SK-N-MC (cell line): ENCODE data around the gene ADAM11.
"Not testable (repeated sequence)": the region's sequence is repeated elsewhere in the genome, so short reads cannot be mapped to it uniquely, and the experiment has no call there.

Source experiments
- DNase-seq: peaks from one replicate; pipeline ENCODE4 v3.0.0-alpha.2; 2011; ENCODE audit warnings: low read depth, low spot score
- H3K27ac ChIP-seq: fragments of 200-600 bp; sonication (generic); 2 replicates; pipeline ENCODE4 v1.5.1; 2016; ENCODE audit warnings: mixed run types
- H3K36me3 ChIP-seq: fragments of 200-600 bp; sonication (generic); 2 replicates; pipeline ENCODE4 v1.6.1; 2017; ENCODE audit warnings: antibody characterized with exemption, low read length, mixed read lengths; ENCODE audit not compliant: insufficient read depth
- H3K4me3 ChIP-seq: fragments of 200-600 bp; sonication (generic); 2 replicates; pipeline ENCODE4 v1.5.1; 2016
- H3K9ac ChIP-seq: fragments of 200-600 bp; sonication (generic); 2 replicates; pipeline ENCODE4 v1.8.0; 2017; ENCODE audit warnings: mixed run types, mixed read lengths; ENCODE audit not compliant: insufficient read length
- H3K9me3 ChIP-seq: fragments of 200-600 bp; sonication (generic); 2 replicates; pipeline ENCODE4 v1.6.1; 2017; ENCODE audit warnings: low read depth, mild to moderate bottlenecking, antibody characterized with exemption, low read length, moderate library complexity, mixed read lengths
- EZH2 ChIP-seq: fragments of 200-600 bp; sonication (generic); IDR thresholded peaks from one replicate; pipeline ENCODE4 v1.6.1; 2017; ENCODE audit warnings: antibody characterized with exemption
- FOXP2 ChIP-seq: optimal IDR thresholded peaks from 2 replicates; pipeline ENCODE3; 2011; ENCODE audit warnings: mild to moderate bottlenecking, moderate library complexity; ENCODE audit not compliant: insufficient read depth; ENCODE audit errors: extremely low read length, control extremely low read depth
- POLR2AphosphoS5 ChIP-seq: IDR thresholded peaks from 2 replicates; pipeline ENCODE4 v1.6.1; 2012; ENCODE audit warnings: mild to moderate bottlenecking, low read depth, low read length, borderline replicate concordance

Gene ADAM11

GRCh38 chr17:44741316-44741715 lies 17.5 kb upstream of the ADAM11 start:
- H3K9me3 ChIP-seq = no peaks in the 10 kb centered on the region
- no peak overlapping the region for H3K27ac ChIP-seq
- no peak for TF ChIP-seq EZH2
- no peak for TF ChIP-seq POLR2AphosphoS5
- TF ChIP-seq FOXP2 = no peak
- DNase-seq = no peak
- no peak overlapping the region for H3K9ac ChIP-seq
- H3K36me3 ChIP-seq = no peaks in the 10 kb centered on the region
- H3K4me3 ChIP-seq = no peak overlapping the region

GRCh38 chr17:44745301-44745700 lies 13.5 kb upstream of the ADAM11 start:
- Histone ChIP-seq H3K4me3 (no peak overlapping the region), H3K27ac (no peak overlapping the region), H3K9me3 (no peaks in the 10 kb centered on the region), H3K36me3 (peaks cover 15% of the 10 kb centered on the region; the same call in 1 of the 2 replicates), H3K9ac (no peak overlapping the region)
- DNase-seq = no peak
- no peak for TF ChIP-seq EZH2
- no peak for TF ChIP-seq POLR2AphosphoS5
- TF ChIP-seq FOXP2 = no peak

- H3K9ac ChIP-seq, DNase-seq, H3K27ac ChIP-seq, H3K9me3 ChIP-seq, H3K4me3 ChIP-seq: not testable (repeated sequence)
- H3K36me3 ChIP-seq = peaks cover 15% of the 10 kb centered on the region; the same call in 1 of the 2 replicates
Observed at GRCh38 chr17:44745738-44746137, 13.1 kb upstream of the ADAM11 start.

GRCh38 chr17:44747566-44747965 lies 11.2 kb upstream of the ADAM11 start:
- H3K36me3 ChIP-seq = peaks cover 15% of the 10 kb centered on the region; the same call in 1 of the 2 replicates
- H3K9ac ChIP-seq = no peak overlapping the region
- no peaks in the 10 kb centered on the region for H3K9me3 ChIP-seq
- H3K4me3 ChIP-seq = no peak overlapping the region
- no peak overlapping the region for H3K27ac ChIP-seq
- no peak for DNase-seq
- no peak for TF ChIP-seq FOXP2
- no peak for TF ChIP-seq EZH2

- no peak for TF ChIP-seq POLR2AphosphoS5
- no peak for TF ChIP-seq EZH2
- no peak for TF ChIP-seq FOXP2
- Histone ChIP-seq H3K36me3 (peaks cover 15% of the 10 kb centered on the region; the same call in 1 of the 2 replicates), H3K9me3 (no peaks in the 10 kb centered on the region), H3K9ac (no peak overlapping the region), H3K27ac (no peak overlapping the region), H3K4me3 (no peak overlapping the region)
- DNase-seq = no peak
Observed at GRCh38 chr17:44749076-44749979, 9.5 kb upstream of the ADAM11 start.

- H3K9ac ChIP-seq = no peak overlapping the region
- H3K36me3 ChIP-seq = peaks cover 15% of the 10 kb centered on the region; the same call in 1 of the 2 replicates
- DNase-seq = no peak
- H3K9me3 ChIP-seq = no peaks in the 10 kb centered on the region
- H3K4me3 ChIP-seq = no peak overlapping the region
- no peak for TF ChIP-seq EZH2
- TF ChIP-seq FOXP2 = no peak
- TF ChIP-seq POLR2AphosphoS5 = no peak
- H3K27ac ChIP-seq = no peak overlapping the region
Observed at GRCh38 chr17:44749980-44750318, 8.8 kb upstream of the ADAM11 start.

GRCh38 chr17:44751331-44751730 lies 7.5 kb upstream of the ADAM11 start:
- Histone ChIP-seq H3K36me3 (peaks cover 15% of the 10 kb centered on the region; the same call in 1 of the 2 replicates), H3K4me3 (no peak overlapping the region)
- no peak for DNase-seq

GRCh38 chr17:44751806-44752205 lies 7.0 kb upstream of the ADAM11 start:
- Histone ChIP-seq H3K9me3 (no peaks in the 10 kb centered on the region), H3K9ac (no peak overlapping the region), H3K36me3 (peaks cover 15% of the 10 kb centered on the region; the same call in 1 of the 2 replicates), H3K4me3 (no peak overlapping the region), H3K27ac (no peak overlapping the region)
- no peak for DNase-seq
- TF ChIP-seq EZH2 = no peak

More at GRCh38 chr17:44751331-44751730, 7.5 kb upstream of the ADAM11 start:
- no peak overlapping the region for H3K9ac ChIP-seq
- no peak overlapping the region for H3K27ac ChIP-seq
- no peaks in the 10 kb centered on the region for H3K9me3 ChIP-seq
- TF ChIP-seq POLR2AphosphoS5 (no peak), FOXP2 (no peak), EZH2 (no peak)
